Heart right ventricle (tissue), 16 donors: ENCODE results near the gene SPO11. TPM values are rescaled to one million over a fixed set of nuclear protein-coding genes. Genes with fewer than 3 reads are reported as not detected.

Experiments used
- ATAC-seq, 8 donors: fragments of 200-7000 bp; cut with Tn5 transposase; one replicate each; pipeline ENCODE4 v1.9.1; 2020; ENCODE audit warnings: mild to moderate bottlenecking in 8 of 8, moderate library complexity in 8 of 8, moderate number of reproducible peaks in 1 of 8
- DNase-seq, 2 donors: peaks; one replicate each; pipeline ENCODE4 v3.0.0-alpha.2; 2020
- H3K27ac ChIP-seq, 10 donors: fragments of 200-600 bp; sonication (generic) in 2 of 10; one replicate each; pipeline versions ENCODE4 v1.5.0 to v1.8.0; 2020 to 2022; ENCODE audit warnings: mild to moderate bottlenecking in 3 of 10
- H3K27me3 ChIP-seq, 7 donors: fragments of 200-600 bp; one replicate each; pipeline ENCODE4 v1.8.0; 2021 to 2022; ENCODE audit warnings: mild to moderate bottlenecking in 2 of 7
- H3K36me3 ChIP-seq, 9 donors: fragments of 200-600 bp; sonication (generic) in 1 of 9; one replicate each; pipeline versions ENCODE4 v1.5.0 to v1.8.0; 2020 to 2022; ENCODE audit warnings: mild to moderate bottlenecking in 2 of 9
- H3K4me1 ChIP-seq, 9 donors: fragments of 200-600 bp; sonication (generic) in 1 of 9; one replicate each; pipeline versions ENCODE4 v1.5.0 to v1.8.0; 2020 to 2022; ENCODE audit warnings: mild to moderate bottlenecking in 4 of 9
- H3K4me3 ChIP-seq, 10 donors: fragments of 200-600 bp; sonication (generic) in 2 of 10; one replicate each; pipeline versions ENCODE4 v1.5.0 to v1.8.0; 2020 to 2022; ENCODE audit warnings: mild to moderate bottlenecking in 7 of 10, moderate library complexity in 2 of 10
- H3K9me3 ChIP-seq, 11 donors: fragments of 200-600 bp in 10 of 11; sonication (generic) in 2 of 11; one replicate each; pipeline versions ENCODE4 v1.5.0 to v1.8.0; 2013 to 2022; ENCODE audit warnings: mild to moderate bottlenecking in 2 of 11, control low read depth in 1 of 11, moderate library complexity in 1 of 11
- CTCF ChIP-seq, 9 donors: fragments of 200-600 bp; sonication (generic) in 2 of 9; IDR thresholded peaks; one replicate each; pipeline versions ENCODE4 v1.5.0 to v1.8.0; 2021 to 2022; ENCODE audit warnings: antibody characterized with exemption in 9 of 9, mild to moderate bottlenecking in 5 of 9, moderate library complexity in 1 of 9
- WGBS, 2 donors: extraction: QIAGEN DNeasy Blood & Tissue Kit; methylation state at CpG; one replicate each; pipeline ENCODE4 v1.1.7; 2013; ENCODE audit warnings: inconsistent platforms in 1 of 2; 5-methylcytosine and 5-hydroxymethylcytosine counted together
- intact Hi-C, 10 donors: fragments of 100-400 bp; cut with DNase I; formaldehyde crosslinking; loops; one replicate each; pipeline versions ENCODE4 v1.11.1 to v1.14.2; 2022
- polyA plus RNA-seq, 2 donors: library from polyadenylated mRNA; stranded (reverse); fragments of 200-250 nt; gene quantifications; one replicate each; pipeline ENCODE4 v1.2.3, GENCODE V29; 2013
- total RNA-seq, 10 donors: library from RNA; stranded (reverse); fragmentation: NEBNext Ultra II Directional in 3 of 10; extraction: Animal tissue kit (Norgen Biotek cat#: 25700) in 3 of 10; gene quantifications; one replicate each; pipeline versions ENCODE4 v1.2.1 to v1.2.4, GENCODE V29; 2021 to 2023
- donor health status: Arrhythmogenic right ventricular cardiomyopathy.
- donor health status: ischemic (EF 13 %, LVEDD 7.1; RV severe dilation, severe dysfunction).
- donor health status: healthy with polysubstance abuse.
- donor health status: DM: no; HTN: yes; CAD: no.
- donor health status: DM: no; HTN: no; CAD: no.
- donor health status: ischemic (EF 25% LVEDD 6.9; RV normal size, moderate dysfunction).
- donor health status: ischemic (EF 25% LVEDD 5.7; RV mildly dilated, moderate dysfunction).
- donor health status: healthy.
- donor health status: DM: yes; HTN: yes; CAD: no.
- donor health status: Ischemic cardiomyopathy.
- donor health status: ischemic (EF 35%, LVEDD 5.7; RV mildly dilated, moderate dysfunction).
- donor health status: nonischemic (EF 11% LVEDD 7.7; RV severe dilation, severe dysfunction).
- donor health status: DM: yes; HTN: yes; CAD: no.
- donor health status: PGD.
- donor health status: ischemic (EF 29% LVEDD 5.4; RV normal size, mild dysfunction).
- donor health status: nonischemic (EF 23%, LVEDD 6.1; RV moderate dilation, normal function).

Gene SPO11
- total and polyA plus RNA-seq, 12 donors = not detected

GRCh38 chr20:57353351-57353750 lies 23.7 kb downstream of the SPO11 start:
- Histone ChIP-seq H3K27ac (no peak overlapping the region), H3K27me3 (no peaks in the 10 kb centered on the region), H3K4me1 (peaks cover 4 to 20% (median 15%) of the 10 kb centered on the region in 9 donors), H3K36me3 (peaks cover 0 to 29% (median 0%) of the 10 kb centered on the region in 9 donors), H3K4me3 (no peak overlapping the region), H3K9me3 (no peaks in the 10 kb centered on the region)
- TF ChIP-seq CTCF (IDR thresholded peaks at IDR 0.05) = no peak
- ATAC-seq (no peak), DNase-seq (no peak)
- WGBS, 2 donors = 91 to 92% methylated on average over 9 of the region's 9 CpGs
- intact Hi-C loops = no loop called here

- peaks cover 0 to 53% (median 3%) of the 10 kb centered on the region in 9 donors for H3K36me3 ChIP-seq
- 91 to 92% methylated on average over 6 of the region's 6 CpGs for WGBS, 2 donors
- peak in 1 of 8 donors; percentile 37 for ATAC-seq
- no peak overlapping the region for H3K27ac ChIP-seq
- H3K4me1 ChIP-seq = peaks cover 0 to 9% (median 0%) of the 10 kb centered on the region in 9 donors
- no peaks in the 10 kb centered on the region for H3K27me3 ChIP-seq
- H3K4me3 ChIP-seq = no peak overlapping the region
- H3K9me3 ChIP-seq = no peaks in the 10 kb centered on the region
- intact Hi-C loops = no loop called here
- DNase-seq = no peak
- TF ChIP-seq CTCF (IDR thresholded peaks at IDR 0.05) = no peak
Observed at GRCh38 chr20:57361517-57361916, 31.9 kb downstream of the SPO11 start.

GRCh38 chr20:57364451-57364850 lies 34.8 kb downstream of the SPO11 start:
- TF ChIP-seq CTCF (IDR thresholded peaks at IDR 0.05) = no peak
- Histone ChIP-seq H3K9me3 (no peaks in the 10 kb centered on the region), H3K27me3 (no peaks in the 10 kb centered on the region), H3K36me3 (peaks cover 0 to 83% (median 6%) of the 10 kb centered on the region in 9 donors), H3K4me3 (no peak overlapping the region), H3K4me1 (peaks cover 0 to 9% (median 0%) of the 10 kb centered on the region in 9 donors), H3K27ac (no peak overlapping the region)
- intact Hi-C loops = no loop called here
- DNase-seq (no peak), ATAC-seq (no peak)

- H3K27ac ChIP-seq = no peak overlapping the region
- H3K9me3 ChIP-seq = no peaks in the 10 kb centered on the region
- H3K27me3 ChIP-seq = no peaks in the 10 kb centered on the region
- no peak for TF ChIP-seq CTCF (IDR thresholded peaks at IDR 0.05)
- ATAC-seq (peak in 1 of 8 donors; percentile 16), DNase-seq (no peak)
- H3K4me1 ChIP-seq = peaks cover 0 to 8% (median 6%) of the 10 kb centered on the region in 9 donors
- intact Hi-C loops = no loop called here
- H3K36me3 ChIP-seq = peaks cover 0 to 100% (median 20%) of the 10 kb centered on the region in 9 donors
- H3K4me3 ChIP-seq = no peak overlapping the region
- 76 to 84% methylated on average over 3 of the region's 3 CpGs for WGBS, 2 donors
Observed at GRCh38 chr20:57369596-57369995, 40.0 kb downstream of the SPO11 start.
